Measurements from ENCODE around the gene ARHGAP10.
"Not testable (repeated sequence)": the region's sequence is repeated elsewhere in the genome, so short reads cannot be mapped to it uniquely, and the experiment has no call there.

Gene ARHGAP10

GRCh38 chr4:147793569-147794313 lies 61.9 kb downstream of the ARHGAP10 start:
- peak; percentile 46 for DNase-seq (ENCODE audit: low read depth)

- no peak for DNase-seq (ENCODE audit: low read depth)
These were observed 62.4 kb downstream of the ARHGAP10 start for GRCh38 chr4:147794314-147794680.

GRCh38 chr4:147794787-147795413 lies 63.0 kb downstream of the ARHGAP10 start:
- DNase-seq (ENCODE audit: low read depth): no peak

- DNase-seq (ENCODE audit: low read depth): not testable (repeated sequence)
These were observed 67.2 kb downstream of the ARHGAP10 start for GRCh38 chr4:147799057-147799456.

- peak; percentile 50 for DNase-seq (ENCODE audit: low read depth)
These were observed 68.2 kb downstream of the ARHGAP10 start for GRCh38 chr4:147799986-147800555.

GRCh38 chr4:147801820-147802219 lies 69.9 kb downstream of the ARHGAP10 start:
- no peak for DNase-seq (ENCODE audit: low read depth)

GRCh38 chr4:147802346-147802745 lies 70.5 kb downstream of the ARHGAP10 start:
- DNase-seq (ENCODE audit: low read depth): no peak

- no peak for DNase-seq (ENCODE audit: low read depth)
These were observed 74.1 kb downstream of the ARHGAP10 start for GRCh38 chr4:147805946-147806345.

GRCh38 chr4:147808447-147808846 lies 76.6 kb downstream of the ARHGAP10 start:
- DNase-seq (ENCODE audit: low read depth): no peak

- DNase-seq (ENCODE audit: low read depth): no peak
These were observed 77.3 kb downstream of the ARHGAP10 start for GRCh38 chr4:147809211-147809610.

GRCh38 chr4:147811878-147812277 lies 80.0 kb downstream of the ARHGAP10 start:
- no peak for DNase-seq (ENCODE audit: low read depth)

GRCh38 chr4:147813109-147813773 lies 81.4 kb downstream of the ARHGAP10 start:
- DNase-seq (ENCODE audit: low read depth): no peak

- DNase-seq (ENCODE audit: low read depth): no peak
These were observed 82.1 kb downstream of the ARHGAP10 start for GRCh38 chr4:147813973-147814372.

- no peak for DNase-seq (ENCODE audit: low read depth)
These were observed 82.5 kb downstream of the ARHGAP10 start for GRCh38 chr4:147814376-147814775.

- no peak for DNase-seq (ENCODE audit: low read depth)
These were observed 83.9 kb downstream of the ARHGAP10 start for GRCh38 chr4:147815741-147816140.

- DNase-seq (ENCODE audit: low read depth): no peak
These were observed 84.7 kb downstream of the ARHGAP10 start for GRCh38 chr4:147816382-147817254.

GRCh38 chr4:147820975-147821374 lies 89.1 kb downstream of the ARHGAP10 start:
- DNase-seq (ENCODE audit: low read depth): no peak

GRCh38 chr4:147821555-147821954 lies 89.7 kb downstream of the ARHGAP10 start:
- DNase-seq (ENCODE audit: low read depth): no peak

- peak; percentile 90 for DNase-seq (ENCODE audit: low read depth)
These were observed 90.2 kb downstream of the ARHGAP10 start for GRCh38 chr4:147822128-147822527.

- DNase-seq (ENCODE audit: low read depth): peak; percentile 59
These were observed 91.2 kb downstream of the ARHGAP10 start for GRCh38 chr4:147823130-147823529.

- DNase-seq (ENCODE audit: low read depth): no peak
These were observed 92.4 kb downstream of the ARHGAP10 start for GRCh38 chr4:147824316-147824715.

GRCh38 chr4:147824884-147825283 lies 93.0 kb downstream of the ARHGAP10 start:
- no peak for DNase-seq (ENCODE audit: low read depth)

Measured in iris pigment epithelial cell (primary cell).